Effector memory CD4-positive, alpha-beta T cell (primary cell): ENCODE results near the gene TAF11.
"Not testable (repeated sequence)": the region's sequence is repeated elsewhere in the genome, so short reads cannot be mapped to it uniquely, and the experiment has no call there.

Experiments
- DNase-seq, 3 donors: peaks; one replicate each; pipeline ENCODE4 v3.0.0-alpha.2; 2020
- H3K27ac ChIP-seq: 2 replicates; pipeline ENCODE4 v1.7.0; 2013; ENCODE audit warnings: mild to moderate bottlenecking, low read length, moderate library complexity; ENCODE audit not compliant: insufficient read depth, poor library complexity, severe bottlenecking
- H3K27me3 ChIP-seq: replicated peaks from 2 replicates; pipeline ENCODE4 v1.7.0; 2013; ENCODE audit warnings: mild to moderate bottlenecking, low read length; ENCODE audit not compliant: insufficient read depth, control insufficient read depth, poor library complexity, severe bottlenecking
- H3K36me3 ChIP-seq: 2 replicates; pipeline ENCODE4 v1.7.0; 2013; ENCODE audit warnings: mild to moderate bottlenecking, low read length, moderate library complexity; ENCODE audit not compliant: control insufficient read depth, insufficient read depth
- H3K4me1 ChIP-seq: 2 replicates; pipeline ENCODE4 v1.7.0; 2013; ENCODE audit warnings: low read length, mild to moderate bottlenecking; ENCODE audit not compliant: control insufficient read depth, insufficient read depth, poor library complexity, severe bottlenecking
- H3K4me3 ChIP-seq: 2 replicates; pipeline ENCODE4 v1.7.0; 2013; ENCODE audit warnings: low read length, low read depth, mild to moderate bottlenecking; ENCODE audit not compliant: insufficient read depth, poor library complexity, severe bottlenecking
- H3K9me3 ChIP-seq: 2 replicates; pipeline ENCODE4 v1.7.0; 2013; ENCODE audit warnings: mild to moderate bottlenecking, low read length, moderate library complexity; ENCODE audit not compliant: control insufficient read depth

Gene TAF11

DNA sequence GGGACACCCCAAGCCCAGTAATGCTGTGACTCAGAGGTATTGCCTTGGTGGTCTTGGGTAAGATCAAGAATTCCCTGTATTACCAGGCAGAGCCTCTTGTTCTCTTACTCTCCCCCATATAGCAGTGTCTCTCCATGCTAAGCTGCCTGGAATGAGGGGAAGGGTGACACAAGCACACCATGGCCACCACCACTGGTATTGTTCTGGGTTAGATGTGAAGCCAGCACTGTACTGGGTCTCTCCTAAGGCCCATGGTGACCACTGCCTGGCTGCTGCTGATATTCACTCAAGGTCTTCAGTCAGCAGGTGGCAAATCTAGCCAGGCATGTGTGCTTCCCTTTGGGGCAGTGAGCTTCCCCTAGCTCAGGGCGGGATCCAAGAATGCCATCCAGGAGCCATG lies 36.5 kb downstream of the TAF11 start:
- no peaks in the 10 kb centered on the region for H3K27me3 ChIP-seq
- H3K36me3 ChIP-seq, result peaks cover 8% of the 10 kb centered on the region
- H3K4me1 ChIP-seq, result no peaks in the 10 kb centered on the region
- no peaks in the 10 kb centered on the region for H3K9me3 ChIP-seq
- H3K27ac ChIP-seq, result no peak overlapping the region
- no peak overlapping the region for H3K4me3 ChIP-seq
- DNase-seq, result no peak

- not testable (repeated sequence) for H3K27me3 ChIP-seq, H3K9me3 ChIP-seq, H3K4me1 ChIP-seq, H3K27ac ChIP-seq, H3K4me3 ChIP-seq, H3K36me3 ChIP-seq, DNase-seq
Measured at GRCh38 chr6:34849066-34849465, 38.8 kb downstream of the TAF11 start.

DNA sequence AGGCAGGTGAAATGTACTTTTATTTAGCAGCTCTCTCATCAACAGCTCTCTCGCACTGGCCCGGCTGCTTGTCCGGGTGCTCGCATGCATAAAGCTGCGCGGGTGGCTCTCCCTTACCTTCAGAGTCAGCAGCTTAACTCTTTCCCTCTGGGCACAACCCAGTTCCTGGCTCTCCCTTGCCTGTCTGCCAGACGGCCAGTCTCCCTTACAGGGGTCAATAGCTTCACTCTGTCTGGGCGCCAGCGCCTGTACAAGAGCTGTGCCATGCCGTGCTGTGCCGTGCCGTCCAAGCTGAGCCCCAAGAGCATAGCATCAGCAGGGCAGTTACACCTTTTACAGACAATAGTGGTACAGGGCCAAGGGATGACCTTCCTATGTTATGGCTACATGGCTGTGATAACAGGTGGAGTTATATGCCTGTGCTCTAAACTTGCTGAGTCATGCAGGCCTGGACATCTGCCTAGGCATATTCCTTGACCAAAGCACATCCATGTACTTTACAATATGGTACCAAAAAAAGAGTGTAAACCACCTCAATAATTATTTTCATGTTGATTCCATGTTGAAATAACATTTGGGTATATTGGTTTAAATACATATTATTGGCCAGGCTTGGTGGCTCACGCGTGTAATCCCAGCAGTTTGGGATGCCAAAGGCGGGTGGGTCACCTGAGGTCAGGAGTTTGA lies 48.0 kb downstream of the TAF11 start:
- DNase-seq, result no peak
- no peak overlapping the region for H3K27ac ChIP-seq
- H3K36me3 ChIP-seq, result peaks cover 16% of the 10 kb centered on the region
- no peaks in the 10 kb centered on the region for H3K27me3 ChIP-seq
- no peak overlapping the region for H3K4me3 ChIP-seq
- H3K4me1 ChIP-seq, result no peaks in the 10 kb centered on the region
- H3K9me3 ChIP-seq, result no peaks in the 10 kb centered on the region

DNA sequence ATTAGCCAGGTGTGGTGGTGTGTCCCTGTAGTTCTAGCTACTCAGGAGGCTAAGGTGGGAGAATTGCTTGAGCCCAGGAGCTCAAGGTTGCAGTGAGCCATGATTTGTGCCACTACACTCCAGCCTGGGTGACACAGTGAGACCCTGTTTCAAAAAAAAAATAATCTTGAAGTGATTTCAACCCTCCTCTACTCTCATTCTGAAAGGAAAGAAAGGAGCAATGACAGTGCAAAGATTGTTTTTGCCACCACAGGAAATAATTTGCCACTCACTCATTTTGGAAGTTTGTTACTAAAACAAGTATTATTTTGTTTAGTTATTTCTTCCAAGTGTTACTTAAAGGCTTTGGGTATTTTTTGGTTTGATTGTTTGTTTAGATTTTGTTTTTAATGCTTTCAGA lies 50.3 kb downstream of the TAF11 start:
- H3K36me3 ChIP-seq, result peaks cover 22% of the 10 kb centered on the region
- no peaks in the 10 kb centered on the region for H3K27me3 ChIP-seq
- no peak overlapping the region for H3K27ac ChIP-seq
- H3K9me3 ChIP-seq, result no peaks in the 10 kb centered on the region
- H3K4me3 ChIP-seq, result no peak overlapping the region
- no peak for DNase-seq
- H3K4me1 ChIP-seq, result no peaks in the 10 kb centered on the region

GRCh38 chr6:34836451-34836850 lies 51.4 kb downstream of the TAF11 start:
- no peak overlapping the region for H3K4me3 ChIP-seq
- DNase-seq, result no peak
- no peaks in the 10 kb centered on the region for H3K4me1 ChIP-seq

GRCh38 chr6:34836008-34836407 lies 51.8 kb downstream of the TAF11 start:
- no peaks in the 10 kb centered on the region for H3K9me3 ChIP-seq
- DNase-seq, result no peak
- H3K27me3 ChIP-seq, result no peaks in the 10 kb centered on the region
- no peak overlapping the region for H3K4me3 ChIP-seq
- no peaks in the 10 kb centered on the region for H3K4me1 ChIP-seq
- peaks cover 22% of the 10 kb centered on the region for H3K36me3 ChIP-seq
- H3K27ac ChIP-seq, result no peak overlapping the region

More at GRCh38 chr6:34836451-34836850, 51.4 kb downstream of the TAF11 start:
- Histone ChIP-seq H3K36me3 (peaks cover 22% of the 10 kb centered on the region), H3K27ac (no peak overlapping the region), H3K9me3 (no peaks in the 10 kb centered on the region), H3K27me3 (no peaks in the 10 kb centered on the region)

- peaks cover 22% of the 10 kb centered on the region for H3K36me3 ChIP-seq
- no peaks in the 10 kb centered on the region for H3K4me1 ChIP-seq
- H3K27me3 ChIP-seq, result no peaks in the 10 kb centered on the region
- no peaks in the 10 kb centered on the region for H3K9me3 ChIP-seq
- DNase-seq, result no peak
- H3K4me3 ChIP-seq, result no peak overlapping the region
- H3K27ac ChIP-seq, result no peak overlapping the region
Measured at GRCh38 chr6:34834789-34835518, 52.9 kb downstream of the TAF11 start.

DNA sequence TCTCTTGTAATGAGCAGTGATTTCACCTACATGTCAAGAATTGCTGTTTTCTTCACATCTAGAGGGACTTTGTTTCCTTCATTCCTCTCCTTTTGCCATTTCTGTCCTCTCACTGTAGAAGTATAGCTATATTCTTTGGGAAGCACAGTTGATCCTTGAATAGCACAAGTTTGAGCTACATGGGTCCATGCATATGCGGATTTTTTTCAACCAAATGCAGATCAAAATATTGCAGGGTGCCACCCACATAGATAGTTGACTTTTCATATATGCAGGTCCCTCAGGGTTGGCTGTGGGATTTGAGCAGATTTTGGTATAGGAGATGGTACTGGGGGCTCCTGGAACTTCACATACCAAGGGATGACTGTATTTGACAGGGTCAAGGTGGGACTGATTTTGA lies 54.9 kb downstream of the TAF11 start:
- Histone ChIP-seq H3K27ac (no peak overlapping the region), H3K4me1 (no peaks in the 10 kb centered on the region), H3K27me3 (no peaks in the 10 kb centered on the region), H3K4me3 (no peak overlapping the region), H3K36me3 (peaks cover 25% of the 10 kb centered on the region), H3K9me3 (no peaks in the 10 kb centered on the region)
- DNase-seq, result no peak

- H3K9me3 ChIP-seq, result no peaks in the 10 kb centered on the region
- H3K4me3 ChIP-seq, result no peak overlapping the region
- peaks cover 4% of the 10 kb centered on the region for H3K36me3 ChIP-seq
- H3K27me3 ChIP-seq, result no peaks in the 10 kb centered on the region
- H3K27ac ChIP-seq, result no peak overlapping the region
- H3K4me1 ChIP-seq, result no peaks in the 10 kb centered on the region
- DNase-seq, result no peak
Measured at GRCh38 chr6:34829137-34829536, 58.7 kb downstream of the TAF11 start.
